ENCODE results near the gene ACE. TPM values are rescaled to one million over a fixed set of nuclear protein-coding genes. Genes with fewer than 3 reads are reported as not detected.

Gene ACE
- polyA plus RNA-seq, 4 donors = 49.6 to 216 (median 161) TPM

DNA sequence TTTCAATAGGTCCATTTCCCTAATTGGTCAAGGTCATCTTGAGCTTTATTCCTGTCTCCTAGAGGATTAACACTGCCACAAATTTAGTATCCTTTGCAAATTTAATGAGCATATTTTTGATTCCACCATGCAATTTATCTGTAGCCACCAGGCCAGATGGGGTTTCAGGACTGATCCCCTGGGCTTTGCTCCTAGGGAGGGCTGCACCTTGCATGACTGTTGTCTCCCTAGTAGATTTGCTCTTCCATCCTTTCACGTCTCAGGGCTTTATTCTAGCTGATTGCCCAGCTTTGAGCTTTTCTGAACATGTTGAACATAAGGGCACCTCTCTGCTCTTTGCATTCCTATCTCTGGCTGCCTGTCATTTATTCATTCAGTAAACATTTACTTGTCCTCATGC, 38.6 kb downstream of the ACE start:
- H3K4me3 ChIP-seq (ENCODE audit: low read depth in 1 of 3, low read length in 3 of 3) = no peak overlapping the region
- 45 to 83% (median 72%) methylated on average over 1 of the region's 1 CpG for WGBS, 3 donors
- H3K27ac ChIP-seq (ENCODE audit: low read depth in 1 of 3, low read length in 2 of 3) = no peak overlapping the region
- H3K36me3 ChIP-seq (ENCODE audit: control insufficient read depth in 3 of 3, insufficient read depth in 2 of 3, low read depth in 1 of 3, low read length in 3 of 3) = no peaks in the 10 kb centered on the region
- no peaks in the 10 kb centered on the region for H3K9me3 ChIP-seq (ENCODE audit: control insufficient read depth in 2 of 2, insufficient read depth in 1 of 2, low read depth in 1 of 2, low read length in 1 of 2)
- no peak for DNase-seq
- no peak for FAIRE-seq
- no peaks in the 10 kb centered on the region for H3K27me3 ChIP-seq (ENCODE audit: control insufficient read depth in 3 of 3, insufficient read depth in 3 of 3, low read length in 3 of 3)
- peaks cover 0 to 35% (median 23%) of the 10 kb centered on the region in 3 donors for H3K4me1 ChIP-seq (ENCODE audit: control insufficient read depth in 3 of 3, insufficient read depth in 2 of 3, low read depth in 1 of 3, low read length in 2 of 3)

DNA sequence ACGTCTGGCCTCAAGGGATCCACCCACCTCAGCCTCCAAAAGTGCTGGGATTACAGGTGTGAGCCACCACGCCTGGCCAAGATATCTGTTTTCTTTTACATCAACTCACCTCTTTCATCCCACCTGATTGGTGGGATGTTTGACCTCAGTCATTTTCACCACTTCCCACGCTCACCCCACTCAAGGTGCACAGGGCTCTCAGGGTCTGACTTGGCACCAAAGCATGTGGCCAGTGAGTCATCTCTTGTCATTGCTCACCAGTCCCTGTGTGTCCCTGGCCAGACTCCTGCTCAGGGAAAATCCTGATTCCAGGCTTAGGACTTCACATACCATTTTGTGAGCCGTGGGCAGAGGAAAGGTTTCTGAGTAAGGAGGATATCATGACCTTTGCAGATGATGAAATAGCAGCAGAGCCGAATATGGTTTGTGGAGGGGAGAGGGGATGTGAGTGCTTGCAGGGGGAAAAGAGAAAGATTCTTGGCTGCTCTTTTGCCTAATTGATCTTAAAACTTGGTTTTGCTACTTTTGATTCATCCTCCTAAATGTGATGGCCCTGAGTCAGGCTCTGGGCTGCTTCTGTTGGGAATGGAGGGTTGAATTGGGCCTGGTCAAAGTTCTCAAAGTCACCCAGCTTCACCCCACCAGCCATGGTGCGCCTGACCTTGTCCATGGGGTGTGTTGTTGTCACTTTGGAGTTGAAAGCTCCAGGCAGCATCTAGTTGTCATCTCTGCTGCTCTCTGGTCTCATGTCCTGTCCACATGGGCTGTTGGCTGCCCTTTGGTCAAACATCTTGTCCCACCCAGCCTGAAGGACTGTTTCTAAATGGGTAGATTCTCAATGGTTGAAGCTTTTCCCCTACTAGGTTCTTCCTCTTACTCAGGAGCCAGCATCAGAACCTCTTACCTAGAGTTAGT, 40.3 kb downstream of the ACE start:
- no peak overlapping the region for H3K4me3 ChIP-seq (ENCODE audit: low read depth in 1 of 3, low read length in 3 of 3)
- peaks cover 3 to 50% (median 33%) of the 10 kb centered on the region in 3 donors for H3K4me1 ChIP-seq (ENCODE audit: control insufficient read depth in 3 of 3, insufficient read depth in 2 of 3, low read depth in 1 of 3, low read length in 2 of 3)
- H3K27me3 ChIP-seq (ENCODE audit: control insufficient read depth in 3 of 3, insufficient read depth in 3 of 3, low read length in 3 of 3) = no peaks in the 10 kb centered on the region
- H3K36me3 ChIP-seq (ENCODE audit: control insufficient read depth in 3 of 3, insufficient read depth in 2 of 3, low read depth in 1 of 3, low read length in 3 of 3) = no peaks in the 10 kb centered on the region
- no peaks in the 10 kb centered on the region for H3K9me3 ChIP-seq (ENCODE audit: control insufficient read depth in 2 of 2, insufficient read depth in 1 of 2, low read depth in 1 of 2, low read length in 1 of 2)
- no peak overlapping the region for H3K27ac ChIP-seq (ENCODE audit: low read depth in 1 of 3, low read length in 2 of 3)
- DNase-seq = no peak
- WGBS, 3 donors = 73 to 77% (median 75%) methylated on average over 6 of the region's 6 CpGs
- FAIRE-seq = no peak

- Histone ChIP-seq H3K36me3 (ENCODE audit: control insufficient read depth in 3 of 3, insufficient read depth in 2 of 3, low read depth in 1 of 3, low read length in 3 of 3) (no peaks in the 10 kb centered on the region), H3K27me3 (ENCODE audit: control insufficient read depth in 3 of 3, insufficient read depth in 3 of 3, low read length in 3 of 3) (no peaks in the 10 kb centered on the region), H3K4me3 (ENCODE audit: low read depth in 1 of 3, low read length in 3 of 3) (no peak overlapping the region), H3K9me3 (ENCODE audit: control insufficient read depth in 2 of 2, insufficient read depth in 1 of 2, low read depth in 1 of 2, low read length in 1 of 2) (no peaks in the 10 kb centered on the region), H3K27ac (ENCODE audit: low read depth in 1 of 3, low read length in 2 of 3) (peak overlapping the region in 1 of 3 donors; percentile 9), H3K4me1 (ENCODE audit: control insufficient read depth in 3 of 3, insufficient read depth in 2 of 3, low read depth in 1 of 3, low read length in 2 of 3) (peaks cover 3 to 56% (median 36%) of the 10 kb centered on the region in 3 donors)
- 27 to 64% (median 52%) methylated on average over 8 of the region's 8 CpGs for WGBS, 3 donors
- FAIRE-seq (no peak), DNase-seq (peak; percentile 45 to 72)
These were observed 41.1 kb downstream of the ACE start for GRCh38 chr17:63517825-63518534.

DNA sequence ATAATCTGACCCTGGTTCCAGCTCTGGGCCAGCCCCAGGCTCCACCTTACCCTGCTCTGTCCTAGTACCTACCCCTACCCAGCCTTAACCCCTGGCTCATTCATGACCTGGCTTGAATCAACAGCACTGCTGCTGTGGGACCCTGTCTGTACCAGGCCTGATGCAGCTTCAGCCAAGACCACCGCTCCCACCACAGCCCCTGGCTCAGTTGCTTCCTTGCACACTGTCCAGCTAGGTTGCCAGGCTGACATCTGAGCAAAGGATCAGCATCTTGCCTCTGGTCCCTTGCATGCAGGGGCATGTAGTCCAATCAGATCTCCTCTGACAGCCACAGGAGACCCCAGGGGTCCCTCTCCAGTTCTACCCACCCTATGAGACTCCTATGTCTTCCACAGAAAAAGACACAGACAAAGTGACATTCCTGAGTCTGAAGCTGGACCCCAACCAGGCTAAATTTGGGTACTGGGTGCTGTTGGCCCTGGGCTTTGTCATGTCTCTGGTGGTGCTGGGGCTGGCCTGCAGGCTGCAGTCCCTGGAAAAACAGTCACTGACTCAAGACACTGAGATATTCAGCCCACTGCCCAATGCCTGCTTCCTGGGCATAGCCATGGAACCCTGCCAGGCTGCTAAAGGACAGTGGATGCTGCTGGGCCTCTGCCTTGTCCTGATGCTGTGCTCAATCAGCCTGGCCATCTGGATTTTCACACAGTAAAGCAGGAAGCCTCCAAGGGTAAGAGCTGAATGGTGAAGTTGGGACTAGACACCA, 42.4 kb downstream of the ACE start:
- H3K27ac ChIP-seq (ENCODE audit: low read depth in 1 of 3, low read length in 2 of 3) = peak overlapping the region in 2 of 3 donors; percentile 50 to 77
- H3K27me3 ChIP-seq (ENCODE audit: control insufficient read depth in 3 of 3, insufficient read depth in 3 of 3, low read length in 3 of 3) = peaks cover 0 to 5% (median 0%) of the 10 kb centered on the region in 3 donors
- DNase-seq = no peak
- no peaks in the 10 kb centered on the region for H3K9me3 ChIP-seq (ENCODE audit: control insufficient read depth in 2 of 2, insufficient read depth in 1 of 2, low read depth in 1 of 2, low read length in 1 of 2)
- no peak overlapping the region for H3K4me3 ChIP-seq (ENCODE audit: low read depth in 1 of 3, low read length in 3 of 3)
- FAIRE-seq = no peak
- peaks cover 3 to 65% (median 36%) of the 10 kb centered on the region in 3 donors for H3K4me1 ChIP-seq (ENCODE audit: control insufficient read depth in 3 of 3, insufficient read depth in 2 of 3, low read depth in 1 of 3, low read length in 2 of 3)
- 84 to 93% (median 90%) methylated on average over 1 of the region's 1 CpG for WGBS, 3 donors
- peaks cover 0 to under 1% (median 0%) of the 10 kb centered on the region in 3 donors for H3K36me3 ChIP-seq (ENCODE audit: control insufficient read depth in 3 of 3, insufficient read depth in 2 of 3, low read depth in 1 of 3, low read length in 3 of 3)

- 7 to 30% (median 23%) methylated on average over 5 of the region's 5 CpGs for WGBS, 3 donors
- H3K4me1 ChIP-seq (ENCODE audit: control insufficient read depth in 3 of 3, insufficient read depth in 2 of 3, low read depth in 1 of 3, low read length in 2 of 3) = peaks cover 3 to 65% (median 36%) of the 10 kb centered on the region in 3 donors
- H3K27me3 ChIP-seq (ENCODE audit: control insufficient read depth in 3 of 3, insufficient read depth in 3 of 3, low read length in 3 of 3) = peaks cover 0 to 8% (median 0%) of the 10 kb centered on the region in 3 donors
- peak overlapping the region in 2 of 3 donors; percentile 50 to 77 for H3K27ac ChIP-seq (ENCODE audit: low read depth in 1 of 3, low read length in 2 of 3)
- H3K36me3 ChIP-seq (ENCODE audit: control insufficient read depth in 3 of 3, insufficient read depth in 2 of 3, low read depth in 1 of 3, low read length in 3 of 3) = peaks cover 0 to 4% (median 0%) of the 10 kb centered on the region in 3 donors
- no peaks in the 10 kb centered on the region for H3K9me3 ChIP-seq (ENCODE audit: control insufficient read depth in 2 of 2, insufficient read depth in 1 of 2, low read depth in 1 of 2, low read length in 1 of 2)
- H3K4me3 ChIP-seq (ENCODE audit: low read depth in 1 of 3, low read length in 3 of 3) = no peak overlapping the region
- DNase-seq (peak; percentile 92 to 96), FAIRE-seq (no peak)
These were observed 43.4 kb downstream of the ACE start for GRCh38 chr17:63519972-63520882.

DNA sequence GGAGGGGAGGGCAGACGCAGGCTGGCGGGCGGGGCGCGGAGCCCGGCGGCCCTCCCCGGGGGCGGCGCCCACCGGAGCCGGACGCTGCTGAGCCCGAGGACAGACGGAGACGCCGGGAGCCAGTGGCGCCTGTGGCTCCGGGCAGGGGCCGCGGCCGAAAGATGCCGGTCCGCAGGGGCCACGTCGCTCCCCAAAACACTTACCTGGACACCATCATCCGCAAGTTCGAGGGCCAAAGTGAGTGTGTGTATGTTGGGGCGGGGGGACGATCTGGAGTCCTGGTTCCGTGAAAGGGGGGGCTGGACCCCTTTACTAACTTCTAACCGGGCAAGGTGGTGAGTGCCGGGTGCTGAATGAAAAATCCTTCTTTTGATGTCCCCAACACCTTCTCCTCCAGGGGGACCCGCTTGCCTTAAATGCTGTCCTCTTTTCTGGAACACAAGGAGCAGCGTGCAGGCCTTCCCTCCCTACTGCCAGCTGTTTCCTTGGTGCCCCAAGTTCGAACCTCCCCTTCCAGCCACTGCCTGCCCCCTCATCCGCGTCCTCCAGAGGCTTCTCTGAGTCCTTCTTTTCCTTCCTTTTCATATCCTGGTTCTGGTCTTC, 46.5 kb downstream of the ACE start, which contains the start of gene KCNH6:
Gene KCNH6, plus strand, starts transcription at position 106 of the 603 bp plus-strand sequence. Its CDS starts 56 bp downstream, at position 162.
- 8 to 20% (median 10%) methylated on average over 18 to 38 of the region's 38 CpGs for WGBS, 3 donors
- DNase-seq (no peak), FAIRE-seq (no peak)
- Histone ChIP-seq H3K36me3 (ENCODE audit: control insufficient read depth in 3 of 3, insufficient read depth in 2 of 3, low read depth in 1 of 3, low read length in 3 of 3) (peaks cover 0 to 4% (median 0%) of the 10 kb centered on the region in 3 donors), H3K9me3 (ENCODE audit: control insufficient read depth in 2 of 2, insufficient read depth in 1 of 2, low read depth in 1 of 2, low read length in 1 of 2) (no peaks in the 10 kb centered on the region), H3K4me3 (ENCODE audit: low read depth in 1 of 3, low read length in 3 of 3) (peak within 1 kb of the TSS in 2 of 3 donors; percentile 8 to 38), H3K4me1 (ENCODE audit: control insufficient read depth in 3 of 3, insufficient read depth in 2 of 3, low read depth in 1 of 3, low read length in 2 of 3) (peaks cover 3 to 51% (median 27%) of the 10 kb centered on the region in 3 donors), H3K27ac (ENCODE audit: low read depth in 1 of 3, low read length in 2 of 3) (peak within 1 kb of the TSS in 1 of 3 donors; percentile 75), H3K27me3 (ENCODE audit: control insufficient read depth in 3 of 3, insufficient read depth in 3 of 3, low read length in 3 of 3) (peaks cover 0 to 10% (median 0%) of the 10 kb centered on the region in 3 donors)

DNA sequence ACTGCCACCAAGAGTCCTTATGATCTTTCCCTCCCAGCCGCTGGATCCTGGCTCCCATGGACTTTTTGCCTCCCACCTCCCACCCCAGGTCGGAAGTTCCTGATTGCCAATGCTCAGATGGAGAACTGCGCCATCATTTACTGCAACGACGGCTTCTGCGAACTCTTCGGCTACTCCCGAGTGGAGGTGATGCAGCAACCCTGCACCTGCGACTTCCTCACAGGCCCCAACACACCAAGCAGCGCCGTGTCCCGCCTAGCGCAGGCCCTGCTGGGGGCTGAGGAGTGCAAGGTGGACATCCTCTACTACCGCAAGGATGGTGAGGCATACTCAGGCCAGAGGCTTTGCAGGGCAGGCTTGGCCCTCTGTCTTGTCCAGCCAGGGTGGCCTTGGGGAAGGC, 47.2 kb downstream of the ACE start:
- no peaks in the 10 kb centered on the region for H3K9me3 ChIP-seq (ENCODE audit: control insufficient read depth in 2 of 2, insufficient read depth in 1 of 2, low read depth in 1 of 2, low read length in 1 of 2)
- no peak for FAIRE-seq
- peaks cover 0 to 10% (median 0%) of the 10 kb centered on the region in 3 donors for H3K27me3 ChIP-seq (ENCODE audit: control insufficient read depth in 3 of 3, insufficient read depth in 3 of 3, low read length in 3 of 3)
- no peak for DNase-seq
- H3K4me3 ChIP-seq (ENCODE audit: low read depth in 1 of 3, low read length in 3 of 3) = peak overlapping the region in 1 of 3 donors; percentile 38
- H3K4me1 ChIP-seq (ENCODE audit: control insufficient read depth in 3 of 3, insufficient read depth in 2 of 3, low read depth in 1 of 3, low read length in 2 of 3) = peaks cover 3 to 44% (median 23%) of the 10 kb centered on the region in 3 donors
- 91 to 96% (median 94%) methylated on average over 14 of the region's 14 CpGs for WGBS, 3 donors
- peaks cover 0 to 4% (median 0%) of the 10 kb centered on the region in 3 donors for H3K36me3 ChIP-seq (ENCODE audit: control insufficient read depth in 3 of 3, insufficient read depth in 2 of 3, low read depth in 1 of 3, low read length in 3 of 3)
- H3K27ac ChIP-seq (ENCODE audit: low read depth in 1 of 3, low read length in 2 of 3) = no peak overlapping the region
